Caki2 (cell line): ENCODE measurements around the gene PA2G4. TPM values are rescaled to one million over a fixed set of nuclear protein-coding genes. Genes with fewer than 3 reads are reported as not detected.
"Not testable (repeated sequence)": the region's sequence is repeated elsewhere in the genome, so short reads cannot be mapped to it uniquely, and the experiment has no call there.

Source experiments
- DNase-seq: peaks from one replicate; pipeline ENCODE4 v3.0.0-alpha.2; 2015; ENCODE audit warnings: low read depth
- in situ Hi-C: cut with HindIII; loops from 2 replicates; pipeline ENCODE4 v1.10.0; 2016; ENCODE audit warnings: low sequenced_read_pairs, low pct_unique_long_range_greater_than_20kb, mixed read lengths
- total RNA-seq: library from RNA; depleted of rRNA; stranded (reverse); fragments of >200 nt; shearing (Covaris generic); gene quantifications from 2 replicates; pipeline ENCODE4 v1.2.3, GENCODE V29; 2014; ENCODE audit warnings: low replicate concordance

PA2G4 gene
- total RNA-seq, 1 experiment from 2014 or later, result 415 TPM

DNA sequence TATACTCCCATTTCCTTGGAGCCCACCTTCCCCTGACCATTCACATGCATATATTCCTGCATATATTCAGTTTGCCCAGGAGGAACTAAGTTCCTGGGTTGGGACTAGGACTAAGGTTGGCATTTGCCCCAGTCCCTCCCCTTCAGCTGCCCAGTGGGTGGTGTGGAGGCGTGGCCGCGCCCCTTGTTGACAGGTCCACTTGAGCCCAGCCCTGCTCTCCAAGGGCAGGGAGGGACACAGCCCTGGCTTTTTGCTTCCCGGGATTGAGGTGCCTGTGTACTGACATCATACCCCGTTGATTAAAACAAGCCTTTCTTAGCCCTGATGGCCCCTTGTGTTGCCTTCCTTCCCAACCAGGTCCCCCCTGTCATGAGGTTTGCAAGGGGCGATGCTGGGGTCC lies 17.1 kb upstream of the PA2G4 start:
- in situ Hi-C loops, result no loop called here
- no peak for DNase-seq

DNA sequence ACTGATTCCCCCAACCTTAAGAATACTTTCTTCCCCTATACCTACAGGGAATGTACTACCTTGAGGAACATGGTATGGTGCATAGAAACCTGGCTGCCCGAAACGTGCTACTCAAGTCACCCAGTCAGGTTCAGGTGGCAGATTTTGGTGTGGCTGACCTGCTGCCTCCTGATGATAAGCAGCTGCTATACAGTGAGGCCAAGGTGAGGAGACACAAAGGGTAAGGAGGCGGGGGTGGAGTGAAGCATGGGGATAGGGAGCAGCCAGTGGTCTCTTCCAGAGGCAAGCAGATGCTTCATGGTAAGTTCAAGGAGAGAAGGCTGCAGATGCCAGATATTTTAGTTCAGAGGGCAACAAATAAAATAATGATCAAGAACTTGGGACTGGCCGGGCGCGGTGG lies 6.6 kb upstream of the PA2G4 start:
- in situ Hi-C loops, result no loop called here
- no peak for DNase-seq

DNA sequence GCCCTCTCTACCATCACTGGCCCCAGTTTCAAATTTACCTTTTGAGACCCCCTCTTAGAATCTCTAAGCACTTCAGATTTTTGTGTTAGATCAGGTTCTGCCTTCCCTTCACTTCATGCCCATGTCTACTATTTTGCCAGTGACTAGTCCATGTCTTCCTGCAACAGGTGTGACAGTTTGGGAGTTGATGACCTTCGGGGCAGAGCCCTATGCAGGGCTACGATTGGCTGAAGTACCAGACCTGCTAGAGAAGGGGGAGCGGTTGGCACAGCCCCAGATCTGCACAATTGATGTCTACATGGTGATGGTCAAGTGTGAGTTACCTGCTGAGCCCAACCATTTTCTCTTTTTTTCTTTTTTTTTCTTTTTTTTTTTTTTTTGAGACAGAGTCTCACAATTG lies 5.8 kb upstream of the PA2G4 start:
- in situ Hi-C loops, result no loop called here
- DNase-seq, result no peak

DNA sequence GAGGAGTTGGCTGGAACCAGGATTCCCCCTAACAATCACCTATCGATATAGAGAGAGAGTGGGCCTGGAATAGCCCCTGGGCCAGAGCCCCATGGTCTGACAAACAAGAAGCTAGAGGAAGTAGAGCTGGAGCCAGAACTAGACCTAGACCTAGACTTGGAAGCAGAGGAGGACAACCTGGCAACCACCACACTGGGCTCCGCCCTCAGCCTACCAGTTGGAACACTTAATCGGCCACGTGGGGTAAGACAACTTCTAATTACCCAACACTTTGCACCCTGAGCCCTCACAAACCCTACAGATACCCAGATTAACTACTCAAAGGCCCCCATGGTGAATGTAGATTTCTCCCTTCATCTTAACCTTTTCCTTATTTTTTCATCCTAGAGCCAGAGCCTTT lies 4.6 kb upstream of the PA2G4 start:
- in situ Hi-C loops, result no loop called here
- no peak for DNase-seq

DNA sequence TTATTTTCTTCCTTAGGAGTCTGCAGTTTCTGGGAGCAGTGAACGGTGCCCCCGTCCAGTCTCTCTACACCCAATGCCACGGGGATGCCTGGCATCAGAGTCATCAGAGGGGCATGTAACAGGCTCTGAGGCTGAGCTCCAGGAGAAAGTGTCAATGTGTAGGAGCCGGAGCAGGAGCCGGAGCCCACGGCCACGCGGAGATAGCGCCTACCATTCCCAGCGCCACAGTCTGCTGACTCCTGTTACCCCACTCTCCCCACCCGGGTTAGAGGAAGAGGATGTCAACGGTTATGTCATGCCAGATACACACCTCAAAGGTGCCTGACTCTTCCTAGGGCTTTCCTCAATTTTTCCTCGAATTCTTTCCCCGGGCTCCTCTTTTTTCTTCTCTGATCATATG lies 3.3 kb upstream of the PA2G4 start:
- no peak for DNase-seq
- in situ Hi-C loops, result no loop called here

DNA sequence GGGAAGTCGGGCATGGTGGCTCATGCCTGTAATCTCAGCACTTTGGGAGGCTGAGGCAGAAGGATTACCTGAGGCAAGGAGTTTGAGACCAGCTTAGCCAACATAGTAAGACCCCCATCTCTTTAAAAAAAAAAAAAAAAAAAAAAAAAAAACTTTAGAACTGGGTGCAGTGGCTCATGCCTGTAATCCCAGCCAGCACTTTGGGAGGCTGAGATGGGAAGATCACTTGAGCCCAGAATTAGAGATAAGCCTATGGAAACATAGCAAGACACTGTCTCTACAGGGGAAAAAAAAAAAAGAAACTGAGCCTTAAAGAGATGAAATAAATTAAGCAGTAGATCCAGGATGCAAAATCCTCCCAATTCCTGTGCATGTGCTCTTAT lies 1.7 kb upstream of the PA2G4 start:
- DNase-seq, result no peak
- in situ Hi-C loops, result no loop called here

DNA sequence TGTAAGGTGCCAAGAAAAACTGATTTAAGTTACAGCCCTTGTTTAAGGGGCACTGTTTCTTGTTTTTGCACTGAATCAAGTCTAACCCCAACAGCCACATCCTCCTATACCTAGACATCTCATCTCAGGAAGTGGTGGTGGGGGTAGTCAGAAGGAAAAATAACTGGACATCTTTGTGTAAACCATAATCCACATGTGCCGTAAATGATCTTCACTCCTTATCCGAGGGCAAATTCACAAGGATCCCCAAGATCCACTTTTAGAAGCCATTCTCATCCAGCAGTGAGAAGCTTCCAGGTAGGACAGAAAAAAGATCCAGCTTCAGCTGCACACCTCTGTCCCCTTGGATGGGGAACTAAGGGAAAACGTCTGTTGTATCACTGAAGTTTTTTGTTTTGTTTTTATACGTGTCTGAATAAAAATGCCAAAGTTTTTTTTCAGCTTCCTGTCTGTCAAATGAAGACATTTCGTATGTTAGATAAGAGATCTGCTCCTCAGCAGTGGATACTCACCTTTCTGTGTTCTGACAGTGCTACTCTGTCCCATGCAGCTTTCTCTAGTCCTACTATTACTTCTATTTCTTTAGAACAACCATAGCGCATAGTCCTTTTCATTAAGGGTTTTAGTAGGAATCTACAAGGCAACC lies 1.2 kb upstream of the PA2G4 start:
- in situ Hi-C loops, result no loop called here
- no peak for DNase-seq

DNA sequence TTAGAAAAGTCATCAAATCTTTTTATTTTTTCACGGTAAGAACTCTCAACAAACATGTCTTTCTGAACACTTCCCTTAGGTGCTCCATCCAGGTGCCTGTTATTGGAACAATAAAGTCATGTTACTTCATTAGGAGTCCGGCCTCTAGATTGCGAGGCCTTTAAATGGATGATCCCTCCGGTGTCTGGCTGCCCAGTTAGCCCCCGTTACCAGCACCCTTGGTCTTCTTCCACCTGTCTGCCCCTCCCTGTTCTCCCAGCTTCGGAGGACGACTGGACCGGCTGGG lies 593 bp upstream of the PA2G4 start:
- in situ Hi-C loops, result no loop called here
- DNase-seq, result no peak

DNA sequence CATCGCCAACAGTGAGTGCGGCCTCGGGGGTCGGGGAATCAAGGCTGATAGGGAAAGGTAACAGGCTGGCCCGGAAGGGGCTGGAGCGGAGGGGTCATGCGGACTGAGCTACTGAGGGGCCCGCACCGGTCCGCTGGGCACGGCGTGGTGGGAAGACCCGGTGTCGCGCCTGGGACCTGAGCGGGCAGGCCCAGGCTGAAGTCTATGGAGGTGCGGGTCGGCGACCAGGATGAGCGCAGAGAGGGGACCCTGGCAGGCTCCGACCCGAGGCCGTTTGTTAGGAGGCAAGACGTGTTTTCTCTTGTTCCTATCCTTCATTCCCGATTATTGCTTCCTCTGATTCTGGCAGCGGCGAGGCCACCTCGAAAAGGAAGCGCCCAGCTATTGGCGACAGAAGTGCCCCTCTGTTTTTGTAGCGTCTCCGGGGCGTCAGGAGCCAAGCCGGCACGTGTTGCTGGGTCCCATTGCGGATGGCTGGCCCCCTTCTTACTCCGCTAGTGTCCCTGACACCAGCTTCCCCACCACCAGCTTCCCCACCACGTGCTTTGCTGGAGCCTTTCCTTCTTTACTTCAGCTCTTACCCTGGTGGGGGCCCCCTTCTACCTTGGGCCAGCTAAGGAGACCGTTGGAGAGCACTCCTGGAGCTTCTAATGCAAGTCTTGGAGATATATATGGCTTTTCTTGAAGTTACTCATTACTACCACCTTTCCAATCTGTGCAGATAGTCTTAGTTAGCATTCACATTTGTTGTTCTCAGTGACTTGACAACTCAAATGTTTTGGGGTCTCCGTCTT lies 653 bp downstream of the PA2G4 start:
- in situ Hi-C loops, result no loop called here
- DNase-seq, result no peak

DNA sequence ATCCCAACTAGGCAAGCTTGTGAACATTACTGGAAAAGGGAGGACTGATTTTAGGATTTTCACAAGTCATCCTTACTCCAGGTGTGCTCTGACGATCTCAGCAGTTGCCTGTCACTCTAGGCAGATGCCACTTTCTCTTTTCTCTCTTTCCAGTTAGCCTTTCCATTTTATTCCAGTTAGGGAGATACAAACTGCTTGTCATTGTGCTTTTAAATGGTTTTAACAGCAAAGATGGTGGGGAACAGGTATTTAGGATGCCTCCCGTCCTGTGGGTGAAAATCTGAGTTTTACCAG lies 1.2 kb downstream of the PA2G4 start:
- DNase-seq, result no peak
- in situ Hi-C loops, result no loop called here

DNA sequence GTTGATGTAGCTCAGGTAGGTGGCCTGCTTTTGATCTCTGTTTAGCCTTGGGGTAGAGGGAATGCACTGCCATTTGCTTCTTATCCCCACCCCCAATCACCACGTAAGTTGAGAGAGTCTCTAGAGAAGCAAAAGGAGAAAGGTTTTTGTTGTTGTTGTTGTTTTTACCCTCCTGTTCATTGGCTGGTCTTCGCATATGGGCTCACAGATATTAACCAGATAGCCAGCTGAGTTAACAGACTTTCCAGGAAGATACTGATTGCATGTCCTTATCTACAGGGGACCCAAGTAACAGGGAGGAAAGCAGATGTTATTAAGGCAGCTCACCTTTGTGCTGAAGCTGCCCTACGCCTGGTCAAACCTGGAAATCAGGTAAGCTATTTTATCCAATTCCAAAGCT lies 2.9 kb downstream of the PA2G4 start:
- DNase-seq, result no peak
- in situ Hi-C loops, result no loop called here

DNA sequence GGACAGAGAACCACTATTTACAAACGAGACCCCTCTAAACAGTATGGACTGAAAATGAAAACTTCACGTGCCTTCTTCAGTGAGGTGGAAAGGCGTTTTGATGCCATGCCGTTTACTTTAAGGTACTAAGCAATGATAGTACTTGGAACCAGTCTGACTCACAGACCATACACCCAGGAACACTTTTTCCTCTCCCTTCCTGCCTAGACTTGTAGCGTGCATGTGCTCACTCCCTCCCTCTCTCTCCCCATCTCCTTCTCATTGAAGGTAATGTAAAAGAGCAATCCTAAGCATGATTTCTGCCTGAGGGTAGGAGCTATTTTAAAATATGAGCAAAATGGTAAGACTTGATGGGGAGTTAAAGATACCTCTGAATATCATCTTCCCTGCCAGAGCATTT lies 6.2 kb downstream of the PA2G4 start:
- in situ Hi-C loops, result no loop called here
- DNase-seq, result no peak

DNA sequence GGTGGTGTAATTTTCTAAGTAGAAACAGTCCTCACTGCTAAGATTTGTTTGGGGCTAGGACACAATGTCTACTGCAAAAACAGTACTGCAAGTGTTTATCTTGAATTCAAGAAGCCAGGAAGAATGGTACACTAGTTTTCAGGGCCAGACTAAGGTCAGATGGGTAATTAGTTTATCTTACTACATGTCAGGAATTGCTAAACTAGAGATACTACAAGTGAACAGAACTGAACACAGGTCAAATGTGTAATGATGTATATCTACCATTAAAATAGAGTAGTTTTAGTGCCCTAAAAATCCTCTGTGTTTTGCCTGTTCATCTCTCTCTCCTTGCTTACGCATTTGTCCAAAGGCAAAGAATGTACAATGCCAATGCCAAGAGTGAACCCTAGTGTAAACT lies 9.7 kb downstream of the PA2G4 start:
- in situ Hi-C loops, result no loop called here
- DNase-seq, result no peak

DNA sequence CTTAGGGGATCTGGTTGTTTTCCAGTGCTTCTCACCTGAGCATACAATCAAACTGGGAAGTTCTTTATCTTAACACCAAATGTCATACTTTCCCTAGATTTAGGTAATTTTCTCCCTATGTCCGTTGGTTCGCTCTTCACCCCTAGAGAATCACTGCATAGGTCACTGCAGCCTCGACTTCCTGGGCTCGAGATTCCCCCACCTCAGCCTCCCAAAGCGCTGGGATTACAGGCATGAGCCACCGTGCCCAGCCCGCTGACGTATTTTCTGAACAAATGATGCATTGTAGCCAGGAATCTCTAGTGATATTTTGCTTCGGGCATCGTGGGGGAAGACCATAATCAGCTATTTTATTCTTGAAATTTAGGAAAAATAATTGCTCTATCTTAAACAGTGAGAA lies 11.0 kb downstream of the PA2G4 start:
- in situ Hi-C loops, result no loop called here
- DNase-seq, result no peak

DNA sequence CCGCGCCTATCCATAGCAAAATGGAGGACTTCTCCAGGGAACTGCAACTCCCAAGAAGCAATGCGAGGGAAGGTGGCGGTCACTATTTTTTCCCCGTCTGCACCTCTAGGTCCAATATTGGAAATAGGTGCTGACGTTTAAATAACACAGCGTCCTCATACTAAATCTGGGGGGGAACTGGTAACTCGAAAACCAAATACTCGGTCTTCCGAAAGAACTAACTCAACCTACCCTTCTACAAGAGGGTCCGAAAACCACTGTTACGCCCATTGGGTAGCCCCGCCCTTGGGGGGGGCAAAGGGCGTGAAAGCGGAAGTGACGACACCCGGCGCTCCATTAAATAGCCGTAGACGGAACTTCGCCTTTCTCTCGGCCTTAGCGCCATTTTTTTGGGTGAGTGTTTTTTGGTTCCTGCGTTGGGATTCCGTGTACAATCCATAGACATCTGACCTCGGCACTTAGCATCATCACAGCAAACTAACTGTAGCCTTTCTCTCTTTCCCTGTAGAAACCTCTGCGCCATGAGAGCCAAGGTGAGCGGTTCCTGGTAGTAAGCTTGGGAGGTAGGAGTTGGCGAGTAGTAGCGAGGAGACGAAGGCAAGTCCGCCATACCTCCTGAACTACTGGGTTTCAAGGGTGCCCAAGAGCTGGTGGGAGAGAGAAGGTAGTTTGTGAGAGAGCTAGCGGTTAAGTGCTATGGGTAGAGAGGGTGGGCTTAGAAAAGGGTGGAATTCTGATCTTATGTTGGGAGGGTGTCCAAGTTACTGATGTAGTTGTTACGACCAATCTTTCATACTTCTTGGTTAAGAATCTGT lies 12.1 kb downstream of the PA2G4 start, which contains the start of gene RPL41:
RPL41 (plus strand) TSS at position 367 of the 815 bp plus-strand sequence.
- DNase-seq, result peak; percentile 98
- in situ Hi-C loops, result no loop called here

DNA sequence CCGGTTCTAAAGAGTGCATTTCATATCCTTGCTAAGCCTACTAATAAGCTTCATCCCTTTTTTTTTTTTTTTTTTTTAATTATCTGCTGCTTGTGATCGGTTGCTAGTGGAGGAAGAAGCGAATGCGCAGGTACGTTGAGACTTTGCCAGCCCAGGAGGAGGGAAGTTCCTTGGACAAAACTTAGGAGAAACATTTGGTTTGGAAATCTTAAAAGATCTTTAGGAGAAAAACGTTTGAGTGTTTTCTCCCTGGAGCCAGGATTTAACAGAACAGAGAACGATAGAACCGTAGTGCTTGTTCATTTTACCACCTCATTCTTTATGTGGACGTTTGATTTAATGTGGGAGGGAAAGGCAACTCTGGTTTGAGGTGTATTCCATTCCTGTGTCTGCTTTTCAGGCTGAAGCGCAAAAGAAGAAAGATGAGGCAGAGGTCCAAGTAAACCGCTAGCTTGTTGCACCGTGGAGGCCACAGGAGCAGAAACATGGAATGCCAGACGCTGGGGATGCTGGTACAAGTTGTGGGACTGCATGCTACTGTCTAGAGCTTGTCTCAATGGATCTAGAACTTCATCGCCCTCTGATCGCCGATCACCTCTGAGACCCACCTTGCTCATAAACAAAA lies 12.8 kb downstream of the PA2G4 start:
- in situ Hi-C loops, DNase-seq: not testable (repeated sequence)

DNA sequence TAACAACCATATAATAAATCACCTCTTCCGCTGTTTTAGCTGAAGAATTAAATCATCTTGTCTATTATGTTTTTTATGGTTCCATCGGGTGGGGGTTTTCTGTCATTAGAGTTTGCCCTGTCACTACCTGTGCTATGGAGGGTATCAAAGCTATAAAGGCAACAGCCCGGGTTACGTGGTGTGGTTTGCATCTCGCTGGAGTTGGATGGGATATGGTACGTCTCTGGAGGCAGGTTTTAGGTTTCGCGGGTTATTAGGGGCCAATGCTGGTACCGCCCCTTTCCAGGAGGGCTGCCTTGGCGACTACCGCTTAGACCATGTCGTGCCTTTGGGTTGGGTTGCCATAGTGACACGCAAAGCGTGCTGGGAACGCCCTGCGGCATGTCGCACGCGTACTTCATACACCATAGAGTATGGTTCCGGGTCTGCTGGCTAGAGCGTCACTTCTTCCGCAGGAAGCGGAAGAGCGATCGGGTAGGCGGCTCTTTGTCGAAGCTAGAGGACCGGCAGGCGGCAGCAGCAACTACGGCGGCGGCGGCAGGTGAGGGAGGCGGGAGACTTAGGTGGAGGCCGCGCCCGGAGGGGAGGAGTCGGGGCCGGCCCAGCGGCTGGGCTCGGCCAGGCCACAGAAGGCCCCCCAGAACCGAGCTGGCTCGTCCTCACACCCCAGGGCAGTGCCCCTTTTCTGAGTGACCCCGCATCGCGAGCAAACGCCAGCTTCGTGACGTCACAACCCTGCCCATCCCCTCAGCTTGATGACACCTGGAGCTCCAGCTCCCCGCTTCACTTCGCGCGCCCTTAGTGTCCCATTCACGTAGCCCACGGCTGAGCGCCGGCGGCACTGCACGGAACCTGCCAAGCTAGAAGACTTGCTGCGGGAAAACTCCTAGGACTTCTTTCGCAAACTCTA lies 13.7 kb downstream of the PA2G4 start, which contains the start of gene ZC3H10:
ZC3H10 (plus strand) TSS at position 489 of the 910 bp plus-strand sequence. CDS start 2,297 bp downstream, outside the sequence.
- in situ Hi-C loops, result no loop called here
- DNase-seq, result peak; percentile 99

DNA sequence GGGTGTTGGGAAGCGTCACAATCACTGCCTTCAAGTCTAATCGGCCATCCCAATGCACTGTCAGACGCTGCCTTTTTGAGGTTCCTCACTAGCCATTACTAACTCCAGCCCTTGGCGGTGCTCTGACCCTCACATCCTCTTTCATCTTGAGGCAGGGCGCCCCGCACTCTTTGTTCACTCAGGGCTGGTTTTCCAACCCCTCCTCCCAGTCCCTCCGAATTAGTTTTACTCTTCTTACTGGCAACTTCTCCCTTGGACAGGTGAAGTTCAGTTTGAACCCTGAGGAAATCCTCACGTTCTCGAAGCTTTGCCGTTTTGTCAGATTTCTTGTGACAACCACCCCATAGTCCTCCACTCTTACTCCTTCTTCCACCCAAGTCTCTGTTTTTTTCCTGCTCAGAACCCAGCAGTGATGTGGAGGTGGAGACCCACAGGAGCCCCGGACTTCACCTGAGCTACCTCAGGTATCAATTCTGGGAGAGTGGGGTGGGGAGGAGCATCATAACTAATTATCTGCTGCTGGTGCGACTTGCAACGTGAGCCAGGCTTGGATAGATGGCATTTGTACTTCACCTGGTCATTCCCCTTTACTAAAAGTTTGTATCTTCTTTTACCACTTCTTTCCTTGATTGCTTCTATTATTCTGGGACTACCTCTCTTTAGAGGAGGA lies 14.5 kb downstream of the PA2G4 start:
- no peak for DNase-seq
- in situ Hi-C loops, result no loop called here
